ENCODE results near the gene RALGAPA2. TPM values are rescaled to one million over a fixed set of nuclear protein-coding genes. Genes with fewer than 3 reads are reported as not detected.

The RALGAPA2 gene
- polyA plus RNA-seq, 1 donor from 2014 or later = 21.8 TPM

- Histone ChIP-seq H2AFZ (ENCODE audit: low read depth, low read length) (no peak overlapping the region), H3K79me2 (replicated peaks; ENCODE audit: insufficient read depth, low read length) (no peaks in the 10 kb centered on the region), H3F3A (ENCODE audit: insufficient read depth, low read length, poor library complexity, severe bottlenecking) (no peaks in the 10 kb centered on the region), H3K36me3 (ENCODE audit: insufficient read depth, low read length) (no peaks in the 10 kb centered on the region), H3K4me2 (ENCODE audit: low read length) (no peak overlapping the region), H3K27me3 (ENCODE audit: insufficient read depth, low read depth, low read length) (no peaks in the 10 kb centered on the region), H3K9me3 (ENCODE audit: low read length) (no peaks in the 10 kb centered on the region), H3K27ac (ENCODE audit: low read length) (no peak overlapping the region), H3K4me3 (ENCODE audit: low read length) (no peak overlapping the region), H4K20me1 (ENCODE audit: insufficient read depth) (no peaks in the 10 kb centered on the region), H3K9me2 (ENCODE audit: insufficient read depth, low read length) (no peaks in the 10 kb centered on the region), H3K9ac (ENCODE audit: low read length) (no peak overlapping the region)
- TF ChIP-seq TAF1 (IDR thresholded peaks at IDR 0.05; ENCODE audit: low read depth) (no peak), SMC3 (conservative IDR thresholded peaks at IDR 0.05; ENCODE audit: poor library complexity) (no peak), MXI1 (conservative IDR thresholded peaks at IDR 0.05; ENCODE audit: poor library complexity, severe bottlenecking) (no peak), EP300 (conservative IDR thresholded peaks at IDR 0.05; ENCODE audit: poor library complexity, severe bottlenecking) (no peak), POLR2AphosphoS5 (IDR thresholded peaks at IDR 0.05) (no peak), RAD21 (conservative IDR thresholded peaks at IDR 0.05) (no peak), REST (IDR thresholded peaks at IDR 0.05; ENCODE audit: borderline replicate concordance) (no peak), EZH2 (IDR thresholded peaks at IDR 0.05; ENCODE audit: borderline replicate concordance, insufficient read depth, low read length, poor library complexity, severe bottlenecking) (no peak)
- TF ChIP-seq, protein P1, sequence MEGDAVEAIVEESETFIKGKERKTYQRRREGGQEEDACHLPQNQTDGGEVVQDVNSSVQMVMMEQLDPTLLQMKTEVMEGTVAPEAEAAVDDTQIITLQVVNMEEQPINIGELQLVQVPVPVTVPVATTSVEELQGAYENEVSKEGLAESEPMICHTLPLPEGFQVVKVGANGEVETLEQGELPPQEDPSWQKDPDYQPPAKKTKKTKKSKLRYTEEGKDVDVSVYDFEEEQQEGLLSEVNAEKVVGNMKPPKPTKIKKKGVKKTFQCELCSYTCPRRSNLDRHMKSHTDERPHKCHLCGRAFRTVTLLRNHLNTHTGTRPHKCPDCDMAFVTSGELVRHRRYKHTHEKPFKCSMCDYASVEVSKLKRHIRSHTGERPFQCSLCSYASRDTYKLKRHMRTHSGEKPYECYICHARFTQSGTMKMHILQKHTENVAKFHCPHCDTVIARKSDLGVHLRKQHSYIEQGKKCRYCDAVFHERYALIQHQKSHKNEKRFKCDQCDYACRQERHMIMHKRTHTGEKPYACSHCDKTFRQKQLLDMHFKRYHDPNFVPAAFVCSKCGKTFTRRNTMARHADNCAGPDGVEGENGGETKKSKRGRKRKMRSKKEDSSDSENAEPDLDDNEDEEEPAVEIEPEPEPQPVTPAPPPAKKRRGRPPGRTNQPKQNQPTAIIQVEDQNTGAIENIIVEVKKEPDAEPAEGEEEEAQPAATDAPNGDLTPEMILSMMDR (IDR thresholded peaks at IDR 0.05; ENCODE audit: poor library complexity, severe bottlenecking) = no peak
Observed at GRCh38 chr20:20733943-20734342, 21.5 kb upstream of the RALGAPA2 start.

GRCh38 chr20:20732641-20733040 is 20.2 kb upstream of the RALGAPA2 start:
- Histone ChIP-seq H3K27me3 (ENCODE audit: insufficient read depth, low read depth, low read length) (no peaks in the 10 kb centered on the region), H3K9me3 (ENCODE audit: low read length) (no peaks in the 10 kb centered on the region), H3K9me2 (ENCODE audit: insufficient read depth, low read length) (no peaks in the 10 kb centered on the region), H3K27ac (ENCODE audit: low read length) (no peak overlapping the region), H3K4me3 (ENCODE audit: low read length) (no peak overlapping the region), H4K20me1 (ENCODE audit: insufficient read depth) (no peaks in the 10 kb centered on the region), H2AFZ (ENCODE audit: low read depth, low read length) (no peak overlapping the region), H3F3A (ENCODE audit: insufficient read depth, low read length, poor library complexity, severe bottlenecking) (no peaks in the 10 kb centered on the region), H3K36me3 (ENCODE audit: insufficient read depth, low read length) (no peaks in the 10 kb centered on the region), H3K9ac (ENCODE audit: low read length) (no peak overlapping the region), H3K4me2 (ENCODE audit: low read length) (no peak overlapping the region), H3K79me2 (replicated peaks; ENCODE audit: insufficient read depth, low read length) (no peaks in the 10 kb centered on the region)
- TF ChIP-seq, protein P1 (IDR thresholded peaks at IDR 0.05; ENCODE audit: poor library complexity, severe bottlenecking) = no peak
- TF ChIP-seq TAF1 (IDR thresholded peaks at IDR 0.05; ENCODE audit: low read depth) (no peak), EZH2 (IDR thresholded peaks at IDR 0.05; ENCODE audit: borderline replicate concordance, insufficient read depth, low read length, poor library complexity, severe bottlenecking) (no peak), RAD21 (conservative IDR thresholded peaks at IDR 0.05) (no peak), SMC3 (conservative IDR thresholded peaks at IDR 0.05; ENCODE audit: poor library complexity) (no peak), MXI1 (conservative IDR thresholded peaks at IDR 0.05; ENCODE audit: poor library complexity, severe bottlenecking) (no peak), REST (IDR thresholded peaks at IDR 0.05; ENCODE audit: borderline replicate concordance) (no peak), POLR2AphosphoS5 (IDR thresholded peaks at IDR 0.05) (no peak), EP300 (conservative IDR thresholded peaks at IDR 0.05; ENCODE audit: poor library complexity, severe bottlenecking) (no peak)

Data from neural cell (in vitro differentiated cells).